ENCODE measurements around the gene HMG20A. TPM values are rescaled to one million over a fixed set of nuclear protein-coding genes. Genes with fewer than 3 reads are reported as not detected.
A peak's percentile ranks its signal among the peaks of the same experiment; 100 is the strongest.

HMG20A gene
- total RNA-seq, 1 donor from 2014 or later: 49.4 TPM

GRCh38 chr15:77526595-77527163 is 106.0 kb downstream of the HMG20A start:
- intact Hi-C loops (cut with DNase I): no loop called here
- Histone ChIP-seq H3K36me3 (no peaks in the 10 kb centered on the region), H3K4me1 (peaks cover 26% of the 10 kb centered on the region), H3K27me3 (no peaks in the 10 kb centered on the region), H3K27ac (peak overlapping the region; percentile 60), H3K9me3 (no peaks in the 10 kb centered on the region), H3K4me3 (no peak overlapping the region)
- no peak for TF ChIP-seq CTCF (IDR thresholded peaks at IDR 0.05)
- TF ChIP-seq POLR2AphosphoS5 (IDR thresholded peaks at IDR 0.05; ENCODE audit: insufficient read depth in 1 of 2, low read depth in 1 of 2): no peak
- TF ChIP-seq POLR2A (IDR thresholded peaks at IDR 0.05): no peak
- DNase-seq (ENCODE audit: extremely low spot score in 2 of 2): no peak

- H3K4me3 ChIP-seq: no peak overlapping the region
- intact Hi-C loops (cut with DNase I): no loop called here
- peak overlapping the region; percentile 60 for H3K27ac ChIP-seq
- no peak for DNase-seq (ENCODE audit: extremely low spot score in 2 of 2)
- peaks cover 26% of the 10 kb centered on the region for H3K4me1 ChIP-seq
- TF ChIP-seq POLR2A (IDR thresholded peaks at IDR 0.05): no peak
- no peak for TF ChIP-seq POLR2AphosphoS5 (IDR thresholded peaks at IDR 0.05; ENCODE audit: insufficient read depth in 1 of 2, low read depth in 1 of 2)
- no peak for TF ChIP-seq CTCF (IDR thresholded peaks at IDR 0.05)
- H3K27me3 ChIP-seq: no peaks in the 10 kb centered on the region
- H3K36me3 ChIP-seq: no peaks in the 10 kb centered on the region
- H3K9me3 ChIP-seq: no peaks in the 10 kb centered on the region
Measured at GRCh38 chr15:77527164-77527778, 106.6 kb downstream of the HMG20A start.

- peak overlapping the region; percentile 60 for H3K27ac ChIP-seq
- H3K4me3 ChIP-seq: no peak overlapping the region
- TF ChIP-seq POLR2AphosphoS5 (IDR thresholded peaks at IDR 0.05; ENCODE audit: insufficient read depth in 1 of 2, low read depth in 1 of 2): no peak
- TF ChIP-seq CTCF (IDR thresholded peaks at IDR 0.05): no peak
- TF ChIP-seq POLR2A (IDR thresholded peaks at IDR 0.05): no peak
- no peaks in the 10 kb centered on the region for H3K9me3 ChIP-seq
- peaks cover 26% of the 10 kb centered on the region for H3K4me1 ChIP-seq
- H3K27me3 ChIP-seq: no peaks in the 10 kb centered on the region
- intact Hi-C loops (cut with DNase I): no loop called here
- H3K36me3 ChIP-seq: no peaks in the 10 kb centered on the region
- DNase-seq (ENCODE audit: extremely low spot score in 2 of 2): no peak
Measured at GRCh38 chr15:77527831-77528231, 107.1 kb downstream of the HMG20A start.

- Histone ChIP-seq H3K27me3 (no peaks in the 10 kb centered on the region), H3K9me3 (no peaks in the 10 kb centered on the region), H3K27ac (peak overlapping the region; percentile 60), H3K4me1 (peaks cover 30% of the 10 kb centered on the region), H3K36me3 (no peaks in the 10 kb centered on the region), H3K4me3 (no peak overlapping the region)
- no peak for DNase-seq (ENCODE audit: extremely low spot score in 2 of 2)
- TF ChIP-seq POLR2A (IDR thresholded peaks at IDR 0.05): no peak
- no peak for TF ChIP-seq POLR2AphosphoS5 (IDR thresholded peaks at IDR 0.05; ENCODE audit: insufficient read depth in 1 of 2, low read depth in 1 of 2)
- no peak for TF ChIP-seq CTCF (IDR thresholded peaks at IDR 0.05)
- intact Hi-C loops (cut with DNase I): no loop called here
Measured at GRCh38 chr15:77528290-77528967, 107.7 kb downstream of the HMG20A start.

GRCh38 chr15:77528968-77529319 is 108.3 kb downstream of the HMG20A start:
- no peaks in the 10 kb centered on the region for H3K9me3 ChIP-seq
- H3K27me3 ChIP-seq: no peaks in the 10 kb centered on the region
- H3K36me3 ChIP-seq: no peaks in the 10 kb centered on the region
- TF ChIP-seq POLR2A (IDR thresholded peaks at IDR 0.05): no peak
- peaks cover 35% of the 10 kb centered on the region for H3K4me1 ChIP-seq
- peak overlapping the region; percentile 60 for H3K27ac ChIP-seq
- no peak overlapping the region for H3K4me3 ChIP-seq
- intact Hi-C loops (cut with DNase I): no loop called here
- DNase-seq (ENCODE audit: extremely low spot score in 2 of 2): no peak
